Measurements from ENCODE around the gene INO80C.
"Not testable (repeated sequence)": the region's sequence is repeated elsewhere in the genome, so short reads cannot be mapped to it uniquely, and the experiment has no call there.

The INO80C gene

DNA sequence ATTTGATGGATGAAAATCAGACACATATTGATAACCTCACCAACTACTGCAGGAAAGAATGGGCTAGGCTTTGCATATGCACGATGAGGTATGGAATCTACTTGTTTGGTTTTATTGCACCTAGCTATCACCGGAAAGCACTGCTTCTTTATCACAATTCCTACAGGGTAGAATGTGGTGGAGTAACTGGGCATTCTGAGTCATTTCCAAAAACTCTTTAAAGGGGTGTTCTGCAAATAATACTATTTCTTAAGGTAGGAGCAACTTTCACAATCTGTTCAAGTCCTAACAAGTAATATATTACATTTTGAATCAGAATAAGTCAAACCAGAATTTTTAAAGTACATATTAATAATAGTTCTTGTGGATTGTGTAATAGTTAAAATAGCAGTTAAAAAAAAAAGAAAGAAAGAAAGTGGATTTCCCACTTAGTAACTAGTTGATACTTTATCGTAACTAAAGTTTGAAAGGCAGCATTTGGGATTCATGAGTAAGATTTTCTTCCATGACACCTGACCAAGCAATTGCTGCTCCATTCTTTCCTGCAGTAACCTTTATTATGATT lies 40.5 kb downstream of the INO80C start:
- no peak for DNase-seq

- no peak for DNase-seq
Observed at GRCh38 chr18:35455926-35456763, 41.6 kb downstream of the INO80C start.

DNA sequence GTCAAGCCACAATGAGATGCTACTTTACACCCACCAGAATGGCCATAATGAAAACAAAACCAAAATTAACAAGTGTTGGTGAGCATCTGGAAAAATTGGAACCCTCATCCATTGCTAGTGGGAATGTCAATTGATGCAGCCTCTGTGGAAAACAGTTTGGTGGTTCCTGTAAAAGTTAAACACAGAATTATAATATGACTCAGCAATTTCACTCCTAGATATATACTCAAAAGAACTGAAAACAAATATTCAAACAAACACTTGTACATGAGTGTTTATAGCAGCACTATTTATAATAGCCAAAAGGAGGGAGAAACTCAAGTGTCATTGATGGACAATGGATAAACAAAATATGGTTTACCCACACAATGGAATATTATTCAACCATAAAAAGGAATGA lies 43.0 kb downstream of the INO80C start:
- DNase-seq: no peak

GRCh38 chr18:35453065-35453464 lies 44.7 kb downstream of the INO80C start:
- not testable (repeated sequence) for DNase-seq

DNA sequence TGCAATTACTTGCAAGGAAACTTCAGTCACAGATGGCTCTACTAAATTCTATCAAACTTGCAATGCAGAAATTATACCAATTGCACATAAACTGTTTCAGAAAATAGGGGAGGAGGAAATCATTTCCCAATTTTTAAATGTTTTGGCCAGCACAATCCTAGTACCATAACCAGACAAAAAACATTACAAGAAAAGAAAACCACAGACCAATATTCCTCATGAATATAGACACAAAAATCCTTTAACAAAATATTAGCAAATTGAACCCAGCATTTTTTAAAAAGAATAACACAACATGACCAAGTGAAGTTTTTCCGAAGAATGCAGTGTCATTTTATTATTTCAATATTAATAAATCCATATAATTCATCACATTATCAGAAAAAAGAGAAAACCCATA lies 45.8 kb downstream of the INO80C start:
- DNase-seq: no peak

DNA sequence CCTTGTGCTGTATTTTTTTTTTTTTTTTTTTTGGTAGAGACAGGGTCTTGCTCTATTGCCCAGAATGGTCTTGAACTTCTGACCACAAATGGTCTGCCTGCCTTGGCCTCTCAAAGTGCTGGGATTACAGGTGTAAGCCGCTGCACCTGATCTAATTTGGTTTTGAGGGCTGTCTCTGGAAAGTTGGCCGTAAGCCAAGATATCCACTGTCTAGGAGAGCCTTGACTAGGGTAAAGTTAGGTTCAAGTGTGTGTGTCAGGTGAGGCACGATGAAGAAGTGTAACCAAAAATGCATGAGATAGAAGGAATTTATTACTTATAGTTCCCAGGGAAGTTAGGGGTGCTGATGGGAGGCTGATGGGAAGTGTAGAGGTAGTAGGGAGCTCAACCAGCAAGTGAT lies 46.7 kb downstream of the INO80C start:
- no peak for DNase-seq

- no peak for DNase-seq
Observed at GRCh38 chr18:35444636-35445035, 53.1 kb downstream of the INO80C start.

GRCh38 chr18:35443847-35444246 lies 53.9 kb downstream of the INO80C start:
- no peak for DNase-seq

DNA sequence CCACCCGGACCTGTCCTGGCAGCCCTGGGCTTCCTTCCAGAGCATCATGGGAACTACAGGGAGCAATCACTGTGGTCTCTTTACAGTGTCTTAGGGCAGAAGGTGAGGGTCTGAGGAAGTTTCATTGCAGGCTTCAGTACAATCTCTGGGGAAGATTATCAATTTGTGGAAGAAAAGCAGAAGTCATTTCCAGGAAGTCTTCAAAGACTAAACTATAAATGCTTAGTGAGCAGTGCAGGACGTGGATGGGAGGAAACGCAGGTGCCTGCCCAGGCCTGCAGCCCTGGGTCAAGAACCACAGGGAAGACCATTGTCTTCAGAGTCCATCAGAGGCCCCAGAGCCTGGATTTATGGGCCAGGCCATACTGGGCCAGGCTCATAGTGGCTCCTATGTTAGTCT lies 54.3 kb downstream of the INO80C start:
- DNase-seq: no peak

GRCh38 chr18:35442701-35443100 lies 55.1 kb downstream of the INO80C start:
- DNase-seq: no peak

DNA sequence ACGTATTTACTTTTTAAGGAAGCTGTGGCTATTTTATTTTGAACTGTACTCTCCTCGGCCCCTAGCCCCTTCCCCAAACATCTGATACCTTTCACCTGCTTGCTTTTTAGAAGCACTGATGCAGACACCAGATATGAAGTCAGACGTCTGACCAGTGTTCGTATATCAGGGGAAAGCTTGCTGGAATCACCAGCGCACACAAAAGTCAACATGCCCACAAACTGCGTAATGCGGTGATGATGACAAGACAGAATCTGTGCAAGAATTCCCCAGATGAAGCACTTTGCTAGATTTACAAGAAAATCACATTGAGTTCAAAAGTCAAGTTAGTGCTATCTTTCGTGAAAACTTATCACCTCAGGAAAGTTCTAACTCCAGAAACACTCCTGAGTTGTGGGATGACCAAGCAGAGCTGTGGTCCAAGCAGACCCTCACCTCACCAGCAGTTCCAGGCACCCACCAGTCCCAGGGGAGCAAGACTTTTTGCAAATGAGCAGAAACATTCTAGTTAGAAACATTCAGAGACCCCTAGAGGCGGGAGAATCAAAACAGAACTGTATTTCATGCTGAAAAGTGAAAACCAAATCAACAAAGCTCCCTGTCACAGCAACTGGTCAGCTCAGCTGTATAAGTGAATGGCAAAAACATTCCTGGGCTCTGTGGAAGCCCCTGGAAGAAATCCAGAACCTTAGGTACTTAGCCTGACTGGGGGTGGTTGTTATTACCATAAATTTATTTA lies 55.7 kb downstream of the INO80C start:
- DNase-seq: no peak

DNA sequence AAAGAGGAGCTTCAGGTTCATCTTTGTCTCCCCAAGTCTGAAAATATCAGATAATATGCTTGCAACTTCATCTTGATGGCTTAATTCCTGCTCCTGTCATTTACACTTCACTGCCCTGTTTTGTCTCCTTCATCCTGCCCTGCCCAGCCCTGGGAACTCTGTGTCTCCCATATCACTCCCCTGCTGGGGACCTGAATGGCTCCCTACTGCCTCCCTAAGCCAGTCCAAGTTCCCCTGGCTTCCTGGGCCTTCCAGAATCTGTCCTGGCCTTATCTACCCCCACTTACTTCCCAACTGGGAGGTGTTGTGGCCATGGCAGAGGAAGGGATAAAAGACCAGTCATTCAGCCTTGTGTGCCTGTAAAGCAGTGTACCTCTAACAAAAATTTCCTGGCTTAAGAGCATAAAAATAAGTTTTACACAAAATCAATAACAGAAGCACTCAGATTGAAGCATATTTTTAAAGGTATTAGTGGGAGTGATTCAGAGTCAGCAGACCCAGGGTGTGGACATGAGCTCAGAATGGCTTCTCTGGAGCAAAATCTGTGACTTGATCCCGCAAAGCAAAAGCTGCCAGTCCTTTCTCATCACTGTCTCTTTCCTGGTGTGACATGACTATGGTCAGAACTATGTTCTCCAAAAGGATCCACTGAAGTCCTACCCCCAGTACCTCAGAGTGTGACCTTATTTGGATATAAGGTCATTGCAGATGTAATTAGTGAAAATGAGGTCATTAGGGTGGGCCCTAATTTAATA lies 59.1 kb downstream of the INO80C start:
- DNase-seq: no peak

DNA sequence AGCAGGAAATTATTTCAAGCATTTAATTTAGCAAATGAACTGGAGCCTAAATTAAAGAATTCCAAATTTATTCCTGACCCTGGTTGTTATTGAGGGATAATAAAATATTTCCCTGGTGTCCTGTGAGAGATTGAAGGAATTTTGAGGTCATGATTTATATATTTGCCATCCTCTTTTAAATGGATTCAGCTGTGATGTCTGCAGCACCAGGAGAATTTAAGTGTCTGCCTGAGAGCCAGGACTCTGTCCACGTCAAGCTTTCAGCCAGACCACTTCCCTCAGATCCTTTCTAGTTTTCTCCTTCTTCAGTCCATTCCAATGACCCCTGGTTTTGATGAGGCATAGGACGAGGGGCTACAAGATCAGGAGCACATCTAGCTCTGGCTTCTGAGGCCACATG lies 59.9 kb downstream of the INO80C start:
- no peak for DNase-seq

DNA sequence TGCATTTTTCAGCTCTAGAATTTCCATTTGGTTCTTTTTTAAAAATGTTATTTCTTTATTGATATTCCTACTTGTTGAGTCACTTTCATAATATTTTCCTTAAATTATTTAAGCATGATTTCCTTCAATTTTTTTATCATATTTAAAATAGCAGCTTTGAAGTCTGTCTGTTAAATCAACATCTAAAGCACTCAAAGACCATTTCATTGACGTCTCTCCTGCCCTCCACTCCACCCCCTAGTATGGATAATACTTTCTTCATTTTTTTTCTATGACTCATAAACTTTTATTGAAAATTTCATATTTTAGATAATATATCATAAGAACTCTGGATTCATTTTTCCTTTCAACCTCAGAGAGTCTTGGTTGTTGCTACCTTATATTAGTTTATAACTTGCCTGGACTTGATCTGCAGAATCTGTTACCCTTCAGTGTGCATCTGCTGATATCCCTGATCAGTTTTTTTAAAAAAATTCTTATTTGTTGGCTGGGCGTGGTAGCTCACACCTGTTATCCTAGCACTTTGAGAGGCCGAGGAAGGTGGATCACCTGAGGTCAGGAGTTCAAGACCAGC lies 61.6 kb downstream of the INO80C start:
- no peak for DNase-seq

- no peak for DNase-seq
Observed at GRCh38 chr18:35435401-35435800, 62.4 kb downstream of the INO80C start.

GRCh38 chr18:35432565-35433001 lies 65.2 kb downstream of the INO80C start:
- no peak for DNase-seq

DNA sequence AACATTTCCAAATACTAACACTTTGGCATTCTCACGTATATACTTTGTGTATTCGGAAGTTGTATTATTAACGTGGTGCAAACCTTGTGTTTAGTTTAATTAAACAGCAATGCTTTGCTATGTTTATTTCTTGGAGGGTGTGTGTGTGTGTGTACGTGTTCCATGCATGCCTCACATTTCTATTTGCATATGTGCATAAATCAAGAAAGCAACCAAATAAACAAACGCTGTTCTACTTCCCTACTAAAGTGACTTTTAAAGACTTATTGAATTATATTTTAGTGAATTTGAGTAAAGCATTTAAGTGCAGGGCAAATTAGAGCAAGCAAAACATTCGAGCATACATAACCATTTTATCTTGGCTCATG lies 66.4 kb downstream of the INO80C start:
- DNase-seq: no peak

- no peak for DNase-seq
Observed at GRCh38 chr18:35430721-35431373, 66.9 kb downstream of the INO80C start.

DNA sequence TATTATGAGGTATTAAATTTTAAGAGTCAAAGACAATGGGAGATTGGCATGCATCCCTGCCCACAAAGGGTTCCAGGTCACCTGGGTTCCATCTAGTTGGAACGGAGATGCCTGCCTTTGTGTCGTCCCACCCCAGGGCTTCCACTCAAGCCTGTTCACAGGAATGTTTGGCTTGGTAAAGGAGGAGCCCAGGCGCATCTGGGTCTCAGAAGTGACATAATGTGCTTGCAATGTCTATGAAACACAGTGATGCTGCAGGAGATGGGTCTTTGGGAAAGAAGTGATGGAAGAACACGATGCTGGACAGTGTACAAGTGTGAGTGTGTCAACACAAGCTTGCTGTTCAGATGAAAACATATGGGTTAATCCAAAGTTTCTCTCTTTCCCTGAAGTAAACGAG lies 71.0 kb downstream of the INO80C start:
- DNase-seq: no peak

DNA sequence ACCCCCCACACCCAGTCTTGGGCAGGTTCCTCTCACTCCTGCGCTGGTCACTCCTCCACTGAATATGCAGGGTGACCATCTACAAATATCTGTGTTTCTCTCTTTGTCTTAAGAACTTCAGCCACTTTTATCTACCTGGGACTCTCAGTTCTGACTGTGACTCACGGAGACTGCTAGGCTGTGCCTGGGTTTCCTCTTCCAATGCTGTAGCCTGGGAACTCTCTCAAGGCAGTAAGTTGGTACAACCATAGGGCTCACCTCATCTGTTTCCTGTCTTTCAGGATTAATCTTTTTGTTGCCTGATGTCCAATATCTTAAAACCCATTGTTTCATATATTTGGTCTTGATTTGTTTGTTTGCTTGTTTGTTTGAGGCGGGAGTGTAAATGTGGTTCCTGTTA lies 73.4 kb downstream of the INO80C start:
- DNase-seq: no peak

DNA sequence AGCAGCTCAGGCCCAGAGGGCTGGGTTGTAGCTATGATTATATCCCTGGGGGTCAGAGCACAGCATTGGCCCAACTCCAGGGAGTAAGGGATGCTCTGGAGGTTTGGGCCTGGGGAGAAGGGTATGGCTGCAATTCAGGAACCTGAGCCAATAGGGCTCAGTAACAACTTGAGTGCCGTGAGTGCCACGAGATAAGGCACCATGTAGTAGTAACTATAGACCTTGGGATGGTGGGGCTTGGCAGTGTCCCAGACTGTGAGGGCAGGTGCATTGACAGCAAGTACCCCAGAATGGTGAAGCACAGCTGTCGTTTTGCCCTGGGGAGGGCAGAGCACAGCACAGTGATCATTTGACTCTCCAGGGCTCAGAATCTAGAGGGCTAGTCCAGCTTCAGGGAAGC lies 75.5 kb downstream of the INO80C start:
- no peak for DNase-seq

DNA sequence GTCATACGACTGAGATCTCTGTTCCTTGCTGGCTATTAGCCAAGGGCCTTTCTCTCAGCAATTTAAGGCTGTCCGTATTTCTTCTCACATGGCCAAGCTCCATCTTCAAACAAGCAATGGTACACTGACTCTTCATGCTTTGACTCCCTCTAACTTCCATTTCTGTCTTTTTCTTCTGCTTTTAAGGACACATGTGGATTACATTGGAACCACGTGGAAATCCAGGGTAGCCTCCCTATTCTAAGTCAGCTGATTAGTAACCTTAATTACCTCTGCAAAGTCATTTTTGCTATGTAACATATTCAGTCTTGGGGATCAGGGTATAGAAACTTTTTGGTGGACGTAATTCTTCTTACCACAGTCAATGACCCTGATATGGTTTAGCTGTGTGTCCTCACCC lies 79.2 kb downstream of the INO80C start:
- DNase-seq: no peak

Data from eye (tissue), 1 donor.